GM18870 (cell line): Measurements from ENCODE around the gene STXBP2.

Experiments used
- ATAC-seq: cut with Tn5 transposase; IDR thresholded peaks from one replicate; pipeline ENCODE4 v1.9.1; 2021; ENCODE audit warnings: moderate library complexity; ENCODE audit not compliant: unreplicated experiment

The STXBP2 gene

GRCh38 chr19:7677669-7678311, 40.9 kb downstream of the STXBP2 start:
- no peak for ATAC-seq

- ATAC-seq = no peak
Observed at GRCh38 chr19:7678971-7679751, 42.3 kb downstream of the STXBP2 start.

- ATAC-seq = no peak
Observed at GRCh38 chr19:7679771-7680605, 43.1 kb downstream of the STXBP2 start.

GRCh38 chr19:7680606-7681339, 43.9 kb downstream of the STXBP2 start, which contains the start of gene TRAPPC5:
Gene TRAPPC5, plus strand, starts transcription at chr19:7680833. Its CDS starts 1,421 bp downstream, at chr19:7682254.
- no peak for ATAC-seq

GRCh38 chr19:7681340-7682174, 44.6 kb downstream of the STXBP2 start:
- no peak for ATAC-seq

GRCh38 chr19:7682175-7682855, 45.4 kb downstream of the STXBP2 start:
- ATAC-seq = no peak

- no peak for ATAC-seq
Observed at GRCh38 chr19:7685546-7686445, 48.9 kb downstream of the STXBP2 start.

GRCh38 chr19:7687177-7687576, 50.3 kb downstream of the STXBP2 start:
- ATAC-seq = no peak

GRCh38 chr19:7689165-7689564, 52.3 kb downstream of the STXBP2 start:
- no peak for ATAC-seq

GRCh38 chr19:7690779-7691258, 53.9 kb downstream of the STXBP2 start:
- ATAC-seq = no peak

- no peak for ATAC-seq
Observed at GRCh38 chr19:7691497-7691896, 54.6 kb downstream of the STXBP2 start.

GRCh38 chr19:7692417-7693088, 55.6 kb downstream of the STXBP2 start:
- no peak for ATAC-seq

GRCh38 chr19:7694499-7694898, 57.6 kb downstream of the STXBP2 start:
- no peak for ATAC-seq
